Measurements from ENCODE around the gene HHIPL1. TPM values are rescaled to one million over a fixed set of nuclear protein-coding genes. Genes with fewer than 3 reads are reported as not detected.

HHIPL1 gene
- total RNA-seq, 2 donors from 2014 or later = 0.44 to 0.93 TPM

- no peaks in the 10 kb centered on the region for H3K4me1 ChIP-seq
- no peak overlapping the region for H3K4me3 ChIP-seq
- H3K9ac ChIP-seq (ENCODE audit: low read depth in 2 of 2, low read length in 2 of 2) = no peak overlapping the region
- TF ChIP-seq, protein P1, sequence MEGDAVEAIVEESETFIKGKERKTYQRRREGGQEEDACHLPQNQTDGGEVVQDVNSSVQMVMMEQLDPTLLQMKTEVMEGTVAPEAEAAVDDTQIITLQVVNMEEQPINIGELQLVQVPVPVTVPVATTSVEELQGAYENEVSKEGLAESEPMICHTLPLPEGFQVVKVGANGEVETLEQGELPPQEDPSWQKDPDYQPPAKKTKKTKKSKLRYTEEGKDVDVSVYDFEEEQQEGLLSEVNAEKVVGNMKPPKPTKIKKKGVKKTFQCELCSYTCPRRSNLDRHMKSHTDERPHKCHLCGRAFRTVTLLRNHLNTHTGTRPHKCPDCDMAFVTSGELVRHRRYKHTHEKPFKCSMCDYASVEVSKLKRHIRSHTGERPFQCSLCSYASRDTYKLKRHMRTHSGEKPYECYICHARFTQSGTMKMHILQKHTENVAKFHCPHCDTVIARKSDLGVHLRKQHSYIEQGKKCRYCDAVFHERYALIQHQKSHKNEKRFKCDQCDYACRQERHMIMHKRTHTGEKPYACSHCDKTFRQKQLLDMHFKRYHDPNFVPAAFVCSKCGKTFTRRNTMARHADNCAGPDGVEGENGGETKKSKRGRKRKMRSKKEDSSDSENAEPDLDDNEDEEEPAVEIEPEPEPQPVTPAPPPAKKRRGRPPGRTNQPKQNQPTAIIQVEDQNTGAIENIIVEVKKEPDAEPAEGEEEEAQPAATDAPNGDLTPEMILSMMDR (IDR thresholded peaks at IDR 0.05) = no peak
- no peaks in the 10 kb centered on the region for H3K9me3 ChIP-seq
- no peaks in the 10 kb centered on the region for H3K36me3 ChIP-seq
- H3K27me3 ChIP-seq = no peaks in the 10 kb centered on the region
- H3K27ac ChIP-seq = no peak overlapping the region
- DNase-seq = no peak
- intact Hi-C loops (cut with DNase I) = no loop called here
Observed at GRCh38 chr14:99721792-99722516, 77.0 kb downstream of the HHIPL1 start.

DNA sequence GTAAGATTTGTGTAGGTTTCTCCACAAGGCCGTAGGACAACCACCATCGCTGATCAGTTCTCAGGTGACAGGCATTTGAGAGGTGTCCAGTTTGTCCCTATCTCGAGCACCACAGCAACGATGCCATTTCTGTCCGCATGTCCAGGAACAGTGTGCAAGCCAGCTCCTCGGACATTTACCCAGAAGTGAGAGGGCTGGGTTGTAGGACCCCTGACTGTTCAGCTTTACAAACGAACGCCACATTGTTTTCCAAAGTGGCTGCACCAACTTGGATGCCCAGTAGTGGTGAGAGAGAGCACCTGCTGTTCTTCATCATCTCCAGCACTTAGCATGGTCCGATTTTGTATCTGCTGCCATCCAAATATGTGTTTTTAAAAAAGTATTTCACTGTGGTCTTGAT is 77.8 kb downstream of the HHIPL1 start:
- no peak for DNase-seq
- Histone ChIP-seq H3K4me3 (no peak overlapping the region), H3K36me3 (no peaks in the 10 kb centered on the region), H3K27ac (no peak overlapping the region), H3K4me1 (no peaks in the 10 kb centered on the region), H3K9me3 (no peaks in the 10 kb centered on the region), H3K27me3 (no peaks in the 10 kb centered on the region), H3K9ac (ENCODE audit: low read depth in 2 of 2, low read length in 2 of 2) (no peak overlapping the region)
- TF ChIP-seq, protein P1 (IDR thresholded peaks at IDR 0.05) = no peak
- intact Hi-C loops (cut with DNase I) = no loop called here

GRCh38 chr14:99724196-99724891 is 79.4 kb downstream of the HHIPL1 start:
- no peak overlapping the region for H3K9ac ChIP-seq (ENCODE audit: low read depth in 2 of 2, low read length in 2 of 2)
- no peaks in the 10 kb centered on the region for H3K4me1 ChIP-seq
- no peak overlapping the region for H3K27ac ChIP-seq
- H3K9me3 ChIP-seq = no peaks in the 10 kb centered on the region
- no peaks in the 10 kb centered on the region for H3K36me3 ChIP-seq
- intact Hi-C loops (cut with DNase I) = no loop called here
- no peaks in the 10 kb centered on the region for H3K27me3 ChIP-seq
- TF ChIP-seq, protein P1 (IDR thresholded peaks at IDR 0.05) = no peak
- no peak overlapping the region for H3K4me3 ChIP-seq
- DNase-seq = no peak

- intact Hi-C loops (cut with DNase I) = no loop called here
- H3K27ac ChIP-seq = no peak overlapping the region
- no peak for DNase-seq
- H3K4me1 ChIP-seq = no peaks in the 10 kb centered on the region
- H3K9ac ChIP-seq (ENCODE audit: low read depth in 2 of 2, low read length in 2 of 2) = no peak overlapping the region
- TF ChIP-seq, protein P1 (IDR thresholded peaks at IDR 0.05) = no peak
- H3K36me3 ChIP-seq = no peaks in the 10 kb centered on the region
- H3K4me3 ChIP-seq = no peak overlapping the region
- no peaks in the 10 kb centered on the region for H3K9me3 ChIP-seq
- H3K27me3 ChIP-seq = no peaks in the 10 kb centered on the region
Observed at GRCh38 chr14:99724939-99725773, 80.2 kb downstream of the HHIPL1 start.

DNA sequence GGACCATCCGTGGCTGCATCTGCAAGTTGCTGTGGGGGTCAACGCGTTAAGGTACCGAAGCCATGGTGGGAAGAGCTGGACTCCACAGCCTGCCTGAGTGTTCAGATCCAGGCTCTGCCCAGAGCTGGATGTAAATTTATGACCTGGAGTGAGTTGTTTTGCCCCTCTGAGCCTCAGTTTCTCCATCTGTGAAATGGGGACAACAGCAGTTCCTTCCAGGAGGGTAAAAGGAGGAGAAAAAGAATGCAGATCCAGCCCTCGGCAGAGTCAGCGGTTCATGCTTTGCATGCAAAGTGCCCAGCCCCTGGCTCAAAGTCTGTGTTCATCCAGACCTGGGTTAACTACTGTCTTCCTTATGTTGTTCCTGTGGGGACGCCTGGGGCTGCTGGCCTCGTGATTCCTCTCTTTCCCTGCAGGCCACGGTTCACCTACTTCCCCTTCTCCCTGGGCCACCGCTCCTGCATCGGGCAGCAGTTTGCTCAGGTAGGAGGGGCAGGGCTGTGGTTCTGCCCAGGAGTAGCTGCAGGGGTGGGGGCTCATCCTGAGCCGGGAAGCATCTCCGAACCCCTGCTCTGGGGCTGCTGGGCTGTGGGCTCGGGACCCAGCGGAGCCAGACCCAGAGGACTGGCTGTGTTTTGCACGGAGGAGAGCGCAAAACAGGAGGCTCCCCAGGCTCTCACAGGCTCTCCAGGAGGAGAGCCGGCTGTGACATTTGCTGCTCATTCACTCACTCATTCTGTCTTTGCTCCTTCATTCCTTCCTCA is 81.0 kb downstream of the HHIPL1 start:
- H3K9me3 ChIP-seq = no peaks in the 10 kb centered on the region
- no peak overlapping the region for H3K9ac ChIP-seq (ENCODE audit: low read depth in 2 of 2, low read length in 2 of 2)
- H3K4me3 ChIP-seq = no peak overlapping the region
- DNase-seq = no peak
- peaks cover 5% of the 10 kb centered on the region for H3K27me3 ChIP-seq
- no peaks in the 10 kb centered on the region for H3K36me3 ChIP-seq
- TF ChIP-seq, protein P1 (IDR thresholded peaks at IDR 0.05) = no peak
- intact Hi-C loops (cut with DNase I) = no loop called here
- H3K27ac ChIP-seq = no peak overlapping the region
- H3K4me1 ChIP-seq = no peaks in the 10 kb centered on the region
